ENCODE results near the gene RUSC1.

DNA sequence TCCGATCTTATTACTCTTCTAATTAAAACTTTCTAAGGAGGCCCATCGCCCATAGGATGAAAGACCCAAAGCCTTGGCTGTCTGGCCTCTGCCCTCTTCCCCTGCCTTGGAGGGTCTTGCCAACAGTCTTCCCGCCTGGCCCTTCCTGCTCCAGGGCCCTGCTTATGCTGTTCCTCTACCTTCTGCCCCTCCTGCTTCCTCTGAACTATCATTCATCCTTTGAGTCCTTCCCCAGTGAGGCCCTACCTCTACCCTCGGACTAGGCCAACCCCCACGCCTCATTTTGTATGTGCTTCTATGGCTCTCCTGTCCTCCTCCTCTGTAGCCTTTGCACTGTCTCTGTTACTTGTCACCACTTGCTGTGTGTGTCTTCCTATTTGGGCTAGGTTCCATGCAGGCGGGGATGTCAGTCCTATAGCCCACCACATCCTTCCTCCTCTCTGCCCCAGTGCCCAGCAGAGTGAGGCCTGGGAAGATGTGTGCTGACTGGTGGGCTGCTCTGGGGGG, 5.4 kb downstream of the RUSC1 start:
- TF ChIP-seq, protein P1, sequence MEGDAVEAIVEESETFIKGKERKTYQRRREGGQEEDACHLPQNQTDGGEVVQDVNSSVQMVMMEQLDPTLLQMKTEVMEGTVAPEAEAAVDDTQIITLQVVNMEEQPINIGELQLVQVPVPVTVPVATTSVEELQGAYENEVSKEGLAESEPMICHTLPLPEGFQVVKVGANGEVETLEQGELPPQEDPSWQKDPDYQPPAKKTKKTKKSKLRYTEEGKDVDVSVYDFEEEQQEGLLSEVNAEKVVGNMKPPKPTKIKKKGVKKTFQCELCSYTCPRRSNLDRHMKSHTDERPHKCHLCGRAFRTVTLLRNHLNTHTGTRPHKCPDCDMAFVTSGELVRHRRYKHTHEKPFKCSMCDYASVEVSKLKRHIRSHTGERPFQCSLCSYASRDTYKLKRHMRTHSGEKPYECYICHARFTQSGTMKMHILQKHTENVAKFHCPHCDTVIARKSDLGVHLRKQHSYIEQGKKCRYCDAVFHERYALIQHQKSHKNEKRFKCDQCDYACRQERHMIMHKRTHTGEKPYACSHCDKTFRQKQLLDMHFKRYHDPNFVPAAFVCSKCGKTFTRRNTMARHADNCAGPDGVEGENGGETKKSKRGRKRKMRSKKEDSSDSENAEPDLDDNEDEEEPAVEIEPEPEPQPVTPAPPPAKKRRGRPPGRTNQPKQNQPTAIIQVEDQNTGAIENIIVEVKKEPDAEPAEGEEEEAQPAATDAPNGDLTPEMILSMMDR (IDR thresholded peaks at IDR 0.05) = no peak
- no peak for TF ChIP-seq POLR2A (IDR thresholded peaks at IDR 0.05)

All from adrenal gland (tissue), 5 donors.